HepG2 (cell line): ENCODE results near the gene UACA. TPM values are rescaled to one million over a fixed set of nuclear protein-coding genes. Genes with fewer than 3 reads are reported as not detected.

ENCODE experiments used
- ATAC-seq: fragments of 200-7000 bp; cut with Tn5 transposase; 3 replicates; pipeline ENCODE4 v1.9.1; 2020; ENCODE audit warnings: mild to moderate bottlenecking, moderate library complexity
- BruUV-seq: library from RNA; stranded (reverse); fragments of 400-500 nt; replicated peaks from 2 replicates; lab custom pipeline; 2021; lab: Mats Ljungman, UMichigan
- CTCF ChIA-PET: fragments of 300-600 bp; formaldehyde crosslinking; extraction: SDS; loops from one replicate; lab custom pipeline; 2021; ENCODE audit warnings: low total read pairs, inconsistent platforms, low intra/inter-chr PET ratio; lab: Yijun Ruan, JAX
- POLR2A ChIA-PET: fragments of 350-600 bp; sonication (Branson Sonifier 250); formaldehyde crosslinking; loops from one replicate; lab custom pipeline; 2020; ENCODE audit warnings: antibody characterized with exemption, inconsistent platforms; lab: Yijun Ruan, JAX
- DNase-seq: peaks from one replicate; pipeline ENCODE4 v3.0.0-alpha.2; 2015; ENCODE audit warnings: low spot score
- FAIRE-seq: peaks from 3 replicates; lab custom pipeline; 2011; peaks lifted over from hg19 to GRCh38; lab: Jason Lieb, UNC
- H2AFZ ChIP-seq: one replicate; pipeline ENCODE4 v1.6.1; 2011; ENCODE audit warnings: low read length, inconsistent platforms
- H3K27ac ChIP-seq: fragments of 300-600 bp; 3 replicates; pipeline ENCODE4 v1.8.0; 2011; ENCODE audit warnings: mixed run types, mild to moderate bottlenecking, mixed read lengths, low read length, inconsistent platforms; ENCODE audit not compliant: insufficient read depth; ENCODE audit errors: extremely low read length
- H3K27me3 ChIP-seq, 2 experiments: fragments of 200-600 bp in 1 of 2; 2 replicates in 1 of 2; 3 replicates in 1 of 2; pipeline versions ENCODE4 v1.6.0 to v1.8.0; 2011; ENCODE audit warnings: low read length in 2 of 2, mild to moderate bottlenecking in 2 of 2, moderate library complexity in 2 of 2, inconsistent platforms in 1 of 2; ENCODE audit not compliant: insufficient read depth in 2 of 2, control insufficient read depth in 1 of 2
- H3K36me3 ChIP-seq, 2 experiments: fragments of 200-600 bp in 1 of 2; replicated peaks in 1 of 2; 2 replicates in 1 of 2; 3 replicates in 1 of 2; pipeline versions ENCODE4 v1.5.1 to v1.8.0; 2011; ENCODE audit warnings: low read length in 2 of 2, inconsistent platforms in 1 of 2; ENCODE audit not compliant: insufficient read depth in 2 of 2, control insufficient read depth in 1 of 2
- H3K4me1 ChIP-seq: 2 replicates; pipeline ENCODE4 v1.5.1; 2012; ENCODE audit warnings: low read length, inconsistent platforms; ENCODE audit not compliant: insufficient read depth
- H3K4me2 ChIP-seq: 2 replicates; pipeline ENCODE4 v1.6.0; 2011; ENCODE audit warnings: low read depth, low read length, inconsistent platforms
- H3K4me3 ChIP-seq, 3 experiments: fragments of 200-600 bp in 1 of 3; sonication (generic), shearing (Covaris generic) in 1 of 3; replicated peaks in 1 of 3; 2 replicates each; pipeline ENCODE4 v1.5.1; 2011 to 2016; ENCODE audit warnings: low read length in 3 of 3, inconsistent platforms in 2 of 3, low read depth in 2 of 3, mild to moderate bottlenecking in 2 of 3, control low read depth in 1 of 3, mixed read lengths in 1 of 3; ENCODE audit not compliant: insufficient read depth in 1 of 3
- H3K79me2 ChIP-seq: one replicate; pipeline ENCODE4 v1.6.1; 2011; ENCODE audit warnings: low read length, inconsistent platforms; ENCODE audit not compliant: insufficient read depth
- H3K9ac ChIP-seq: 2 replicates; pipeline ENCODE4 v1.6.0; 2011; ENCODE audit warnings: mild to moderate bottlenecking, low read depth, low read length, inconsistent platforms; ENCODE audit not compliant: insufficient read depth
- H3K9me3 ChIP-seq: 2 replicates; pipeline ENCODE4 v1.5.1; 2012; ENCODE audit warnings: mild to moderate bottlenecking, low read length
- H4K20me1 ChIP-seq: 2 replicates; pipeline ENCODE4 v1.6.0; 2011; ENCODE audit warnings: inconsistent platforms, mild to moderate bottlenecking, low read length, moderate library complexity; ENCODE audit not compliant: insufficient read depth
- ASH2L ChIP-seq: fragments of 300-600, 200-600 bp; sonication (generic); IDR thresholded peaks from 2 replicates; pipeline ENCODE4 v1.7.0; 2017; ENCODE audit warnings: low read depth, mild to moderate bottlenecking, moderate library complexity, mixed read lengths, low read length; ENCODE audit not compliant: insufficient read length
- NCOR1 ChIP-seq: fragments of 200-600 bp; sonication (generic); IDR thresholded peaks from 2 replicates; pipeline ENCODE4 v1.7.0; 2017; ENCODE audit warnings: antibody characterized with exemption, low read length, borderline replicate concordance
- ZNF362 ChIP-seq: sonication (generic); formaldehyde crosslinking; IDR thresholded peaks from 2 replicates; pipeline ENCODE4 v1.4.0; 2020; ENCODE audit warnings: missing genetic modification reagents, mild to moderate bottlenecking, borderline replicate concordance
- ZNF550 ChIP-seq: sonication (generic); formaldehyde crosslinking; IDR thresholded peaks from 2 replicates; pipeline ENCODE4 v1.4.0; 2020; ENCODE audit warnings: mild to moderate bottlenecking, missing genetic modification reagents, borderline replicate concordance
- ZNF580 ChIP-seq: IDR thresholded peaks from 2 replicates; pipeline ENCODE4 v1.6.1; 2016; ENCODE audit warnings: low read depth, borderline replicate concordance
- whole genome bisulfite sequencing: methylation state at CpG from one replicate; pipeline ENCODE4 v1.1.6; 2017; ENCODE audit warnings: low lambda C conversion rate; 5-methylcytosine and 5-hydroxymethylcytosine counted together
- in situ Hi-C: cut with HindIII; loops from 2 replicates; pipeline ENCODE4 v1.10.0; 2017; ENCODE audit warnings: low pct_unique_long_range_greater_than_20kb; ENCODE audit not compliant: extremely low pct_ligation_motif_present
- intact Hi-C: fragments of 100-400 bp; cut with micrococcal nuclease; formaldehyde crosslinking; loops from one replicate; pipeline ENCODE4 v1.10.0; 2022; ENCODE audit not compliant: unreplicated experiment
- polyA plus RNA-seq, 8 experiments: library from polyadenylated mRNA; depleted of rRNA in 3 of 8; stranded (reverse) in 7 of 8; unstranded in 1 of 8; fragments of >200 nt; fragmentation: Illumina TruSeq in 4 of 8; extraction: Trizol in 4 of 8; gene quantifications; 2 replicates each; pipeline versions ENCODE4 v1.2.1 to v1.2.3, GENCODE V29; 2011 to 2016; ENCODE audit warnings: low read depth in 4 of 8, missing spikeins in 1 of 8, mixed read lengths in 1 of 8; ENCODE audit not compliant: insufficient read depth in 1 of 8
- total RNA-seq, 5 experiments: library from RNA; depleted of rRNA; stranded (reverse); fragments of >200 nt; fragmentation: Illumina TruSeq; extraction: Trizol; gene quantifications; 2 replicates each; pipeline ENCODE4 v1.2.3, GENCODE V29; 2016; ENCODE audit warnings: low read depth in 1 of 5
- TF ChIP-seq, protein P1 (sequence below): sonication (generic); formaldehyde crosslinking; IDR thresholded peaks from 2 replicates; pipeline ENCODE4 v1.5.0; 2020; ENCODE audit warnings: mild to moderate bottlenecking, missing genetic modification reagents, moderate library complexity
- TF ChIP-seq, protein P2 (sequence below): sonication (generic); formaldehyde crosslinking; IDR thresholded peaks from 2 replicates; pipeline ENCODE4 v1.8.1; 2023; ENCODE audit warnings: mild to moderate bottlenecking, missing genetic modification reagents
- TF ChIP-seq, protein P3 (sequence below): sonication (generic); formaldehyde crosslinking; conservative IDR thresholded peaks from 2 replicates; pipeline ENCODE4 v1.4.0; 2020; ENCODE audit warnings: missing genetic modification reagents
- TF ChIP-seq, protein P4 (sequence below): IDR thresholded peaks from 2 replicates; pipeline ENCODE4 v1.6.1; 2012; ENCODE audit warnings: low read depth, low read length, improper control_type of control experiment

UACA gene
- total and polyA plus RNA-seq, 2 of the 13 experiments (the other 11 are each of a cell fraction or from before 2014, with no cell fraction given), result 17.8 to 39.2 TPM

DNA sequence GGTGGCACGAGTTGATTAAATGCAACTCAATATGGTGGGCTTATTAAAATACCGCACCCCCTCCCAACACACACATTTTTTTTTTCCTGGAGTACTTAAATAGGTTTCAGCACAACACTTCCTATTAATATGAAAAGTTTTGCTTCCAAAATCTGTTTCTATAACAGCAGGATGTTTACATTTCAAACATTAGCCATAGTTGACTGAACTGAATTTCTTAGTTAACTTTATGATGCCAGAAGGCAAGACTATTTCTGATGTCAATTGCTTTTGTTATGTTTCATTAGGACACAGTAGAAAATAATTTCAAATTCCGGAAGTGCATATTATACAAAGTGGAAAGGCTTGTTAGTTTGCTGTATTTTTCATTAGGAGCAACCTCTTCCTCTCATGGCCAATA is 104.7 kb downstream of the UACA start (continued):
- TF ChIP-seq, protein P1, sequence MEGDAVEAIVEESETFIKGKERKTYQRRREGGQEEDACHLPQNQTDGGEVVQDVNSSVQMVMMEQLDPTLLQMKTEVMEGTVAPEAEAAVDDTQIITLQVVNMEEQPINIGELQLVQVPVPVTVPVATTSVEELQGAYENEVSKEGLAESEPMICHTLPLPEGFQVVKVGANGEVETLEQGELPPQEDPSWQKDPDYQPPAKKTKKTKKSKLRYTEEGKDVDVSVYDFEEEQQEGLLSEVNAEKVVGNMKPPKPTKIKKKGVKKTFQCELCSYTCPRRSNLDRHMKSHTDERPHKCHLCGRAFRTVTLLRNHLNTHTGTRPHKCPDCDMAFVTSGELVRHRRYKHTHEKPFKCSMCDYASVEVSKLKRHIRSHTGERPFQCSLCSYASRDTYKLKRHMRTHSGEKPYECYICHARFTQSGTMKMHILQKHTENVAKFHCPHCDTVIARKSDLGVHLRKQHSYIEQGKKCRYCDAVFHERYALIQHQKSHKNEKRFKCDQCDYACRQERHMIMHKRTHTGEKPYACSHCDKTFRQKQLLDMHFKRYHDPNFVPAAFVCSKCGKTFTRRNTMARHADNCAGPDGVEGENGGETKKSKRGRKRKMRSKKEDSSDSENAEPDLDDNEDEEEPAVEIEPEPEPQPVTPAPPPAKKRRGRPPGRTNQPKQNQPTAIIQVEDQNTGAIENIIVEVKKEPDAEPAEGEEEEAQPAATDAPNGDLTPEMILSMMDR (CRISPR knock-in tag), result no peak
- TF ChIP-seq ZNF550 (CRISPR knock-in tag) (no peak), ZNF580 (CRISPR knock-in tag) (no peak)
- TF ChIP-seq, all 625 proteins: peak for 0

GRCh38 chr15:70653426-70653825 is 109.9 kb downstream of the UACA start:
- 48% methylated on average over 4 of the region's 4 CpGs for WGBS
- Histone ChIP-seq H3K9ac (no peak overlapping the region), H2AFZ (no peak overlapping the region), H3K9me3 (no peaks in the 10 kb centered on the region), H3K4me1 (peaks cover 19% of the 10 kb centered on the region), H3K36me3 (peaks cover 0 to 2% of the 10 kb centered on the region in 2 experiments; a peak in 2 of 5 replicates), H3K4me2 (peak overlapping the region; percentile 23; the same call in 1 of the 2 replicates), H3K27ac (peak overlapping the region; percentile 11), H4K20me1 (no peaks in the 10 kb centered on the region), H3K4me3 (no peak overlapping the region), H3K27me3 (no peaks in the 10 kb centered on the region), H3K79me2 (no peaks in the 10 kb centered on the region)
- peak; percentile 67 for DNase-seq
- intact Hi-C loops (no loop called here), in situ Hi-C loops (no loop called here)
- FAIRE-seq, result no peak
- POLR2A ChIA-PET, result interaction anchor here (0.7 kb wide), 1 partner anchor 69 kb away, joined by 4 read pairs; no protein-coding TSS in a partner anchor
- peak; percentile 22 for TF ChIP-seq ASH2L
- TF ChIP-seq, protein P2, sequence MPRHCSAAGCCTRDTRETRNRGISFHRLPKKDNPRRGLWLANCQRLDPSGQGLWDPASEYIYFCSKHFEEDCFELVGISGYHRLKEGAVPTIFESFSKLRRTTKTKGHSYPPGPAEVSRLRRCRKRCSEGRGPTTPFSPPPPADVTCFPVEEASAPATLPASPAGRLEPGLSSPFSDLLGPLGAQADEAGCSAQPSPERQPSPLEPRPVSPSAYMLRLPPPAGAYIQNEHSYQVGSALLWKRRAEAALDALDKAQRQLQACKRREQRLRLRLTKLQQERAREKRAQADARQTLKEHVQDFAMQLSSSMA (CRISPR knock-in tag), result no peak
- TF ChIP-seq, protein P3, sequence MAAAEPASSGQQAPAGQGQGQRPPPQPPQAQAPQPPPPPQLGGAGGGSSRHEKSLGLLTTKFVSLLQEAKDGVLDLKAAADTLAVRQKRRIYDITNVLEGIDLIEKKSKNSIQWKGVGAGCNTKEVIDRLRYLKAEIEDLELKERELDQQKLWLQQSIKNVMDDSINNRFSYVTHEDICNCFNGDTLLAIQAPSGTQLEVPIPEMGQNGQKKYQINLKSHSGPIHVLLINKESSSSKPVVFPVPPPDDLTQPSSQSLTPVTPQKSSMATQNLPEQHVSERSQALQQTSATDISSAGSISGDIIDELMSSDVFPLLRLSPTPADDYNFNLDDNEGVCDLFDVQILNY (CRISPR knock-in tag), result no peak
- 0 out of 2 replicates have a peak, but pooled peaks have one; percentile 20 for TF ChIP-seq ZNF362 (CRISPR knock-in tag)
- TF ChIP-seq, protein P4, sequence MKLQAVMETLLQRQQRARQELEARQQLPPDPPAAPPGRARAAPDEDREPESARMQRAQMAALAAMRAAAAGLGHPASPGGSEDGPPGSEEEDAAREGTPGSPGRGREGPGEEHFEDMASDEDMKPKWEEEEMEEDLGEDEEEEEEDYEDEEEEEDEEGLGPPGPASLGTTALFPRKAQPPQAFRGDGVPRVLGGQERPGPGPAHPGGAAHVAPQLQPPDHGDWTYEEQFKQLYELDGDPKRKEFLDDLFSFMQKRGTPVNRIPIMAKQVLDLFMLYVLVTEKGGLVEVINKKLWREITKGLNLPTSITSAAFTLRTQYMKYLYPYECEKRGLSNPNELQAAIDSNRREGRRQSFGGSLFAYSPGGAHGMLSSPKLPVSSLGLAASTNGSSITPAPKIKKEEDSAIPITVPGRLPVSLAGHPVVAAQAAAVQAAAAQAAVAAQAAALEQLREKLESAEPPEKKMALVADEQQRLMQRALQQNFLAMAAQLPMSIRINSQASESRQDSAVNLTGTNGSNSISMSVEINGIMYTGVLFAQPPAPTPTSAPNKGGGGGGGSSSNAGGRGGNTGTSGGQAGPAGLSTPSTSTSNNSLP, result peak; percentile 52; the same call in 1 of the 2 replicates
- 0 out of 2 replicates have a peak, but pooled peaks have one; percentile 26 for TF ChIP-seq NCOR1
- peak; percentile 63 for ATAC-seq
- CTCF ChIA-PET, result no interaction called here
- no TSS peak for BruUV-seq
